ENCODE data around the gene MIOS.
A peak's percentile ranks its signal among the peaks of the same experiment; 100 is the strongest.

The MIOS gene

GRCh38 chr7:7584653-7585052, 18.0 kb downstream of the MIOS start:
- DNase-seq, result no peak

- no peak for DNase-seq
Observed at GRCh38 chr7:7585241-7585928, 18.7 kb downstream of the MIOS start.

- DNase-seq, result no peak
Observed at GRCh38 chr7:7595451-7595850, 28.8 kb downstream of the MIOS start.

GRCh38 chr7:7596176-7596575, 29.5 kb downstream of the MIOS start:
- no peak for DNase-seq

- DNase-seq, result no peak
Observed at GRCh38 chr7:7607010-7607409, 40.3 kb downstream of the MIOS start.

GRCh38 chr7:7609330-7609729, 42.6 kb downstream of the MIOS start:
- DNase-seq, result no peak

- no peak for DNase-seq
Observed at GRCh38 chr7:7612519-7612918, 45.8 kb downstream of the MIOS start.

GRCh38 chr7:7613210-7613609, 46.5 kb downstream of the MIOS start:
- DNase-seq, result no peak

GRCh38 chr7:7614018-7614741, 47.5 kb downstream of the MIOS start:
- DNase-seq, result no peak

GRCh38 chr7:7617550-7617949, 50.9 kb downstream of the MIOS start:
- DNase-seq, result no peak

- no peak for DNase-seq
Observed at GRCh38 chr7:7618410-7618809, 51.7 kb downstream of the MIOS start.

- no peak for DNase-seq
Observed at GRCh38 chr7:7620236-7620635, 53.6 kb downstream of the MIOS start.

GRCh38 chr7:7620644-7621210, 54.0 kb downstream of the MIOS start:
- no peak for DNase-seq

- DNase-seq, result no peak
Observed at GRCh38 chr7:7628476-7628875, 61.8 kb downstream of the MIOS start.

- DNase-seq, result no peak
Observed at GRCh38 chr7:7630626-7631329, 64.1 kb downstream of the MIOS start.

GRCh38 chr7:7639421-7639820, 72.7 kb downstream of the MIOS start:
- no peak for DNase-seq

- peak; percentile 53 for DNase-seq
Observed at GRCh38 chr7:7639847-7640220, 73.2 kb downstream of the MIOS start.

GRCh38 chr7:7640221-7641128, 73.8 kb downstream of the MIOS start, which contains the start of gene UMAD1:
Gene UMAD1 (plus strand): TSS chr7:7640752. CDS start chr7:7673372, 32,620 bp downstream.
- DNase-seq, result peak; percentile 99

GRCh38 chr7:7641129-7641663, 74.5 kb downstream of the MIOS start:
- peak; percentile 2 for DNase-seq

GRCh38 chr7:7642081-7642480, 75.4 kb downstream of the MIOS start:
- no peak for DNase-seq

- no peak for DNase-seq
Observed at GRCh38 chr7:7647495-7648036, 80.9 kb downstream of the MIOS start.

- DNase-seq, result no peak
Observed at GRCh38 chr7:7650682-7651206, 84.1 kb downstream of the MIOS start.
